Body of pancreas (tissue), 4 donors: ENCODE results near the gene SAPCD1.

Experiments
- CTCF ChIP-seq, 7 experiments: fragments of 450-650 bp in 4 of 7; fragments of 200-600 bp in 3 of 7; sonication (generic) in 3 of 7; IDR thresholded peaks; one replicate each; pipeline ENCODE4 v1.5.1; 2016 to 2019; ENCODE audit warnings: antibody characterized with exemption in 7 of 7
- POLR2A ChIP-seq, 3 donors: fragments of 450-650 bp; IDR thresholded peaks; one replicate each; pipeline ENCODE4 v1.6.1; 2016; ENCODE audit warnings: antibody characterized with exemption in 3 of 3, mild to moderate bottlenecking in 2 of 3

GRCh38 chr6:31775184-31775583, 12.7 kb downstream of the SAPCD1 start:
- no peak for TF ChIP-seq POLR2A (IDR thresholded peaks at IDR 0.05)
- no peak for TF ChIP-seq CTCF (IDR thresholded peaks at IDR 0.05)
